HG03175 (cell line): ENCODE measurements around the gene CHAC1.
"Not testable (repeated sequence)": the region's sequence is repeated elsewhere in the genome, so short reads cannot be mapped to it uniquely, and the experiment has no call there.

Experiments used
- ATAC-seq: cut with Tn5 transposase; IDR thresholded peaks from one replicate; pipeline ENCODE4 v1.9.1; 2021; ENCODE audit warnings: mild to moderate bottlenecking, moderate library complexity; ENCODE audit not compliant: unreplicated experiment

Gene CHAC1

DNA sequence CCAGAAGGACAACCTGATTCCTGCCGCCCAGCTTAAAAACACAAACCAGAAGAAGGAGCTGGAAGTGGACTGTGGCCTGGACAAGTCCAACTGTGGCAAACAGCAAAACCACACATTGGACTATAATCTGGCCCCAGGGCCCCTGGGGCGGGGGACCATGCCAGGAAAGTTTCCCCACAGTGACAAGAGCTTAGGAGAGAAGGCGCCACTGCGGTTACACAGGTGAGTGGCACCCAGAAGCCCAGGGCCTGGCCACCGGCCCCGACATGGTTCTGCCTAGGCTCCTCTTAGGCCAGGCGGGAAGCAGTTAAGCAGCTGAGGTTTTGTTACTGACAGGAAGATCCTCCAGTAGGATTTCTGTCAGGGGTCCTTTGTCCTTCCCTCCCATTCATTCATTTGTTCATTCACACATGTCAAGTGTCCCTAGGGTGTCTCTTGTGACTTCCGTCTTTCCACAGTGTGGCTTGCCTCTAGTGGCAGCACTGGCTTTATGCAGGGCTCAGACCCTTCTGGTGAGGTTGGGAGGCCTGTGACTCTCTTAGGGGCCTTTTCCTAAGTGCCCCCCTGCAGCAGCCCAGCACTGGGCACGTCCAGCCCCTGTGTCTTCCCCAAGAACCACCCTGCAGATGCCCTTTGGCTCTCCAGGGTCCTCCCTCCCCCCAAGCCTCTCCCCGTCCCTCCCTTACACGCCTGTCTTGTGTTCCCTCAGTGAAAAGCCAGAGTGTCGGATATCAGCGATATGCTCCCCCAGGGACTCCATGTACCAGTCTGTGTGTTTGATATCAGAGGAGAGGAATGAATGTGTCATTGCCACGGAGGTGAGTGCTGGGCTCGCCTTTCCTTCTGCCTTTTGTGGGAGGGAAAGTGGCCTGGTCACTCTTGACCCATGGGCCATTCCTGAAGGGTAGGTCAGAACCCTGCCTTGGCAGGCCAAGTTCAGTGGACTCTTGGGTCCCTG is 16.3 kb upstream of the CHAC1 start:
- ATAC-seq: no peak

DNA sequence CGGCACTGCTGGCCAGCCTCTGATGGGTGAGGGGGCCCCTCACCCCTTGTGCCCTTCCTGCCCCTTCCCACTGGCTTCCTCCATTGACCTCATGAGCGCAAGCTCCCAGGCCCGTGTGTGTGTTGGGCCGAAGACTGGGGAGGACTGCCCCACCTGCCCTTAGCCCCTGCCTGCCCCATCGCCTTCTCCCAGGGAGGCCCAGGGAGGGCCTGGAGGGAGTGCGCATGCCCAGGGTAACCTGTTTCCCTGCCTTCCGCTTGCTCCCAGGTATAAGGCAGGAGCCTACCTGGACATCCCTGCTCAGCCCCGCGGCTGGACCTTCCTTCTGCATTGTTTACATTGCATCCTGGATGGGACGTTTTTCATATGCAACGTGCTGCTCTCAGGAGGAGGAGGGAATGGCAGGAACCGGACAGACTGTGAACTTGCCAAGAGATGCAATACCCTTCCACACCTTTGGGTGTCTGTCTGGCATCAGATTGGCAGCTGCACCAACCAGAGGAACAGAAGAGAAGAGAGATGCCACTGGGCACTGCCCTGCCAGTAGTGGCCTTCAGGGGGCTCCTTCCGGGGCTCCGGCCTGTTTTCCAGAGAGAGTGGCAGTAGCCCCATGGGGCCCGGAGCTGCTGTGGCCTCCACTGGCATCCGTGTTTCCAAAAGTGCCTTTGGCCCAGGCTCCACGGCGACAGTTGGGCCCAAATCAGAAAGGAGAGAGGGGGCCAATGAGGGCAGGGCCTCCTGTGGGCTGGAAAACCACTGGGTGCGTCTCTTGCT is 15.3 kb upstream of the CHAC1 start:
- ATAC-seq: no peak

DNA sequence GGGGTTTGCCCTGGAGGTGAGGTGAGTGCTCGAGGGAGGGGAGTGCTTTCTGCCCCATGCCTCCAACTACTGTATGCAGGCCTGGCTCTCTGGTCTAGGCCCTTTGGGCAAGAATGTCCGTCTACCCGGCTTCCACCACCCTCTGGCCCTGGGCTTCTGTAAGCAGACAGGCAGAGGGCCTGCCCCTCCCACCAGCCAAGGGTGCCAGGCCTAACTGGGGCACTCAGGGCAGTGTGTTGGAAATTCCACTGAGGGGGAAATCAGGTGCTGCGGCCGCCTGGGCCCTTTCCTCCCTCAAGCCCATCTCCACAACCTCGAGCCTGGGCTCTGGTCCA is 14.8 kb upstream of the CHAC1 start:
- no peak for ATAC-seq

DNA sequence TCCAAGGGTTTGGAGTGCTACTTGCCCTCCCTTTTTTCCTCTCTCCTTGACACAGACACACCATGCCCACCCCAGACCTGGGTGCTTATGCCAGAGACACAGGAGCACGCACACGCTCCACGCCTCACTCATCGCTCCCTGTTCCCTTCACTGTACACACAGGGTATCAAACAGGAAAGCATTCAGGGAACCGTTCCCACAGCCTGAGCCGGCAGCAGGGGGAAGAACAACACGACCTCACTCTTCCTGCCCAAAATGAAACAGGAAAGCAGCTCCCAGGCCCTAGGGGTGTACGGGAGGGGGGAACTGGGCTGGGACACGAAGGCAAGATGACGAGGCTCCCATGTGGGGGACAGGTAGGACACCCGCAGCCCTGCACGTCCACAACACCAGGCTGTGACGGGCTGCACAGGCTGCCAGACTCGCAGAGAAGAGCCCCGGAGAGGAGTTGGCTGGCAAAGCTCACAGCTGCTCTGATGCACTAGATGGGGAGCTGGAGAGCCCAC is 12.9 kb upstream of the CHAC1 start:
- no peak for ATAC-seq

DNA sequence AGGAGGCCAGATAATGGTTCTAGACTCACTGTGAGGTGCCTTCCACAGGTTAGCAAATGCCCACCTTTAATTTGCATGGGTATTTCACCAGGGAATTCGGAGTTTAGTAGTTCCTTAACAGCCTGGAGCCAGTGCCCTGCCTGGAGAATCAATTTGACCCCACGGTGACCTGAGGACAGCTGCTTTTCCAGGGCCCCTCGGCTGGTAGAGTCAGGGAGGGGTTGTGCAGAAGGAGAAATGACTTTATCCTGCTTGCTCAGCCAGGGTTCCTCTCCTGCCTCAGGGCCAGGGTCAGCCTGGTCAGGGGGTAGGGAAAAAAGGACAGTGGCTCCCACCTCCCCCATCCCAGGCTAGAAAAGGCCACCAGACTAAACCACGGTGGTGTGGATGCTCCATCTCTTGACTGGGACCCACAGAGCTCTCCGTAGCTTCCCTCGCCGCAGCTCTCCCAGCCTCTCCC is 12.2 kb upstream of the CHAC1 start:
- no peak for ATAC-seq

DNA sequence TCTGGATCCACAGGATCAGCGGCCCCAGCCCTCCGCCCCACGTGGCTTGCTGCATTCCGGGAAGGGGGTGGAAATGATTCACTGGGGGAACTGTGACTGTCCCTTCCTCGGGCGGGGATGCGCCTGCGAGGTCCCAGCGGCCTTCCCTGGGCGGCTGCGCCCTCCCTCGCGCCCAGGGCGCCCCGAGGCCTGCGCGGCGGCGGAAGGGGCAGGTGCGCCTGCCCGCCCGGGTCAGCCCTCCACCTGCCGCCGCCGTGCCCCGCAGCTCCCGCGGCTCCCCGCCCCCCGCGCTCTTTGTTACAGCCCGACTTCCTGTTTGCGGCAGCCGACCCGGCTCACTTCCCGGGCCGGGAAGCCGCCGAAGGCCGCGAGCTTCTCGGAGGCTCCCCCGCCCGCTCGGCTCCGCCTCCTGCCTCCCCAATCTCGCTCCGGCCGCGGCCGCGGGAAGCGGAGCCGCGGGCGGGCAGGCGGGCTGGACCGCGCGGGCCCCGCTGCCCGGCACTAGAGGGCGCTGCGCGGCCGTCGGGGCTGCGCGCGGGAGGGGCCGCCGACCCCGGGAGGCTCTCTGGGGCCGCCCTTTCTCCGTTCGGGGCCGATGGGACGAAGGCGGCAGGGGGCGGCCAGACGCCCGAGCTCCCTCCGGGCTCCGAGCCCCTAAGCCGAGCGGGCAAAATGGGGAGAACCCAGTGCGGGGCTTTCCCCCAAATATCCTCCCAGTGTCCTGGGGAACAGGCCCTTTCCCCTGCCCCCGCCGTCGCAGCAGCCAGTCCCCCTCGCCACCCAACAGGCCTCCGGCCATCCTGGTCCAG is 11.5 kb upstream of the CHAC1 start:
- ATAC-seq: peak; percentile 72

DNA sequence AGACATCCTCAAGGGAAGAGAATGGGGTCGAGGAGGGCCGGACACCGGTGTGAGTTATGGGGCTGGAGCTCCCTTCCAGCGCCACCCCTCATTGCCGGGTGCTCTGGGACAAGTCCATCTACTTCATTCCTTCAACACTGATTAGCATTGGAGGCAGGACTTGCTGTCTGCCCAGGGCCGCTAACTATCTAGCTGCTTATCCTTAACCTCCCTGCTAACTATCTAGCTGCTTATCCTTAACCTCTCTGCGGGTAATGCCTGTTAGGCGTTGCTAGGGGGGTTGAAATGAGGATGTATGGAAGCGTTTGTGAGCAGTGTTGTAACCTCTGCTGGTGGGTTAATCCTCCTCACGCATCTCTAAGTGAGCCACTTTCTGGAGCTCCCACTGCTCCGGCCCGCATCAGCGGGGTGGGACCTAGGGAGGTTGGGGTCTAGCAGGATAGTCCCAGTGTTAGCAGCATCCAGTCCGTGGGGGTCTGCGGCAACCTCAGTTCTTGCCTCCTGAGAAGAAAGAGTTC is 10.9 kb upstream of the CHAC1 start:
- no peak for ATAC-seq

DNA sequence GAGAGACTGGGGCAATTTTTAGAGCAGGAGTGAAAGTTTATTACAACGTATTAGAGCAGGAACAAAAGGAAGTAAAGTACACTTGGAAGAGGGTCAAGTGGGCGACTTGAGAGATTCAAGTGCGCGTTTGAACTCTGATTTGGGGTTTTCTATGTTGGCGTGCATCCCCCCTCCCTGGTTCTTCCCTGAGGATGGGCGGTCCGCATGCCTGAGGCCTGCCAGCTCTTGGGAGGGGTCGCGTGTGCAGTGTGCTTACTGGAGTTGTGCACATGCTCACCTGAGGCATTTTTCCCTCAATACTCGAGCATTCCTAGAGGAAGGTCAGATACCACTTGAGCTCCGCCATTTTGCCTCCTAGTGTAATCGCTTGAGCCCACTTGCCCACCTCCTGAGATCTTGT is 10.4 kb upstream of the CHAC1 start:
- ATAC-seq: no peak

DNA sequence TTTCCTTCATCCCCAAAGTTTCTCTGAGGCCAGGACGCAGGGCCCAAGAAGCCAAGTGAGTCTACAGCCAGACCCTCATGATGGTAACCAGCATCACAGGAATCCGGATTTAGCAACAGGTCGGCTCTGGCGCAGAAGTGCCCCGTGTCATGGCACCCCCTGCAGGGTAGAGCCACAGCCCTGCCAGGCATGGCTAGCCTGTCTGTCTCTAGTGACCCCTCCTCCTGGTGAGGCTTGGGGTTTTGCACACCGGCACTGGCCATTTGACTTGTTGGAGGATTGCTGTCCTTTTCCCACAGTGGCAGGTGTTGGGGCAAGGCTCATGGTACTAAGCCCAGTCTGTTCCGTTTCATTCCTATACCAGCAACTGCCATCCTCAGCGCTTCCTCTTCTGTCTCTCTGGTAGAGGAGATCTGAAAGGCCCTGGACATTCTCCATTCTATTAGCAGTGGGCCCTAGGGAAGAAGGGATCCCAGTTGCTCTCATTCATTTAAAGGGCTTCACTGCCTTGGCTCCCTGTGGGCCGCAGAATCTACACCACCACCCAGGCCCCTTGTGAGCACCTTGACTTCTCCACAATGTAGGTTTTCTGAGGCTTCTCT is 9.4 kb upstream of the CHAC1 start:
- ATAC-seq: no peak

DNA sequence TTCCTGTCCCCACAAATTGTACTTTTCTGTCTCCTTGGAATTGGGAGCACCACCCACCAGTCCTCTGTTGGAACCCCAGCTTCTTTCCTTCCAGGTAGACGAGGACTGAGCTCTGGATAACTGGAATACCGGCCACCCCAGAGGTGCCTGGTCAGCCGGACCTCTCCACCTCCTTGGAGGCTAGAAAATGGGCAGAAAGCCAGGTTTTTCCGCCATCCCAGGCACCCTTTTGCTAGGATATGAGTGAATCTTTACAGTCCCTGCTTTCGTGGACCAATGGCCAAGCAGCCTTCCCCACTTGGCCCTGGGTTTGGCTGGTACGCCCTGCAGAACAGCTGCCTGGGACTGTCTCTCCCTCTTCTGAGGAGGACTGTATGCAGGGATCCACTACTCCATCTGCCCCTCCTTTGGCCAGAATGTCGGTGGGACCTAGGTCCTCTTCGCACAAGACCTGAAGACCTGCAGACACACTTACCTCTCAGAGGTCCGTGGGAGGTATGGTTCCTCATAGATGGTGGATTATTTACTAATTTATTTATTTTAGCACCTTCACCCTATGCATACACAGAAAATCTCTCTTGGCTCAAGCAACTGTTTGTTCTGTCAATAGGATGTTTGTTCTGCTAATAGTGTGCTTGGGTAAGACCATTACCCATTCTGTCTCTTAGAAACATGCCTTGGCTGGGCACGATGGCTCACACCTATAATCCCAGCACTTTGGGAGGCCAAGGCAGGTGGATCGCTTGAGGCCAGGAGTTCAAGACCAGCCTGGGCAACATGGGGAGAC is 8.6 kb upstream of the CHAC1 start:
- ATAC-seq: no peak

DNA sequence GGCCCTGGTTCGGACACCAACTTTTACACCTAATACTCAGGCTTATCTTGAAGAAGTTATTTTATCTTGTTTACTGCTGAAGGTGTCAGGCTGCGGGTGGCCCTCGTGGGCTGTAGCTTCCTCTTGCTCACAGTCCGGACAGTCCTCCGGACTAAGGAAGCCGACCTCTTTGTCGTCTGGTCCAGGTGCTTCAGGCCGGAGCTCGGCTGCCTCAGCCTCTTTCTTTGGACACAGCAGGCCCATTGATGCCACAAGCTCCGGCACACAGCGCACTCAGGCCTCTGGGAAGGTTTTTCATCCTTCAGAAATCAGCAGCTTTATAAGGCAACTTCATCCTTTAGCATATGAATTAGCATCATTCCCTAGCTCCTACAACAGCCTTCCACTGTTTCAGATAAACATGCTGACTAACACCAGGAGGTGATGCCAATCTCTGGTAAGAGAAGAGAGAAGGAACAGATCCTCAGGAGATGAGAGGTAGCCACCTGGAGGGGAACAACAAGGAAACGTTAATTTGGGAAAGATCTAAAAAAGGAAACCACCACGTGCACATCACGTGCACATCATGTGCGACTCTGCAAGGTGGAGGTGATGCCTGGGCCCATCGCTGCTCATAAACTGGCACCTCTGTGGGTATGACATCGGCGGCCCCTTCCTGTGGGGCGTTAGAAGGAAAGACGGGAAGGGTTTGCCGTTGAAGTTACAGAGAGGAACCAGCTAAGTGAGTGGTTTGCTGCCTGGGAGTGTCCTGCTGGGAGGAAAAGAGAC is 4.4 kb upstream of the CHAC1 start:
- ATAC-seq: no peak

DNA sequence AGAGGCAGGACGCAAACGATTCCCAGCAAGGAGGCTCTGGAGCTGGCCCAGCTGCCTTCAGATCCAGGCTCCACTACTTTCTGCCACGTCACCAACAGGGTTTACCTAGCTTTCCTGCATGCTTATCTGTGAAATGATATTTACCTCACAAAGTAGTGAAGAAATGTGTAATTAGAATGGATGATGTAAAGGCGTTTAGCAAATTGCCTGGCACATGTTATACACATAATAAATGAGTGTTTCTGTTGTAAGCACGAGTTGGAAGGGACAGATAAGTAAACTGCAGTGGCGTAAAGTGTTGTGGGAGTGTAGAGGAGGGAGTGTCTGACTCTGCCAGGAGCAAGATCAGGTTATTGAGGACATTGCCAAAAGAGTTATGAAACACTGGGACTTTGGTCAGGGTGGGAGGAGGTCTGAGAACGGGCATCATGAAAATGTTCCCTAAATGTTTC is 3.5 kb upstream of the CHAC1 start:
- no peak for ATAC-seq

DNA sequence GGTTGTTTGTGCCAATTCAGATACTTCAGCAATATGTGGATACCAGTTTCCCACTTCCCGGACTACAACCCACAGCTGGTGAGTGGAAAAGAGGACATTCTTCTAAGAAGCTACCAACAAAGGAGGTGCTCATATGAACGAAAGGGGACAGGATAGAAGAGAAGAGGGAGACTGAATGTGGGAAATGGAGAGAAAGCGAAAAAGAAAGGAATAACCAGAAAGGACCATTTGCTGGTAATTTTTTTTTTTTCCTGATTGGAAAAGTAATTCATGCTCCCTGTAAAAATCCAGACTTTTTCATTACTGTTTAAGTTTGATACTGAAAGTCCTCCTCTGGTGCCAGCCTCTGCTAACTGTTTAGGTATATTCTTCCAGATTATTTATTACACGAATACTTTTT is 1.5 kb upstream of the CHAC1 start:
- ATAC-seq: no peak

DNA sequence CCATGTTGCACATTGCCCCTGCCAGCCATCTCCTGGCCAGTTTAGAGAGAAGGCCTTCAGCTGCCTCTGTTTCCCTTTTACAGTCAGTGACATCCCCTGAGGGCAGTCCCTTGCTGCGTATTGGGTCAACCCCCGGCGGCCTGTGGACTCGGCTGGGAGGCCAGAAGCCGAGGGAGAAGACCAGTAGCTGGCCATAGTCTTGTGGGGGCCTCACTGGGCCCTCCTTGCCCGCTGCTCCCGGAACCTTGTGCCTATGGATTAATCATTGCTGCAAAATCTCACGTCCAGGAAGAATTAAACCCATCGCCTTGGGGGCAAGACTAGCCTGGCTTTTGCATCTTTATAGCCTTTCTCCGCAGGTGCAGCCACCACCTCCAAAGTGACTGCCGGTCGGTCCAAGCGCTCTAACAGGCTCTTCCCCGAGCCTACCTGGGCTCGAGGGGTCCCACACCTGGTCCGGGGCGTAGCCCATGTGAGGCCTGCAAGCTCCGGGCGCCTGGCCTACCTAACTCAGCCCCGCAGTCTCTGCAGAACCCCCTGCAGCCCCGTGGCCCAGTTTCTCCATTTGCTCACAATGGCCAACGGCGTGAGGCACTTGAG is 870 bp upstream of the CHAC1 start:
- ATAC-seq: peak; percentile 2

DNA sequence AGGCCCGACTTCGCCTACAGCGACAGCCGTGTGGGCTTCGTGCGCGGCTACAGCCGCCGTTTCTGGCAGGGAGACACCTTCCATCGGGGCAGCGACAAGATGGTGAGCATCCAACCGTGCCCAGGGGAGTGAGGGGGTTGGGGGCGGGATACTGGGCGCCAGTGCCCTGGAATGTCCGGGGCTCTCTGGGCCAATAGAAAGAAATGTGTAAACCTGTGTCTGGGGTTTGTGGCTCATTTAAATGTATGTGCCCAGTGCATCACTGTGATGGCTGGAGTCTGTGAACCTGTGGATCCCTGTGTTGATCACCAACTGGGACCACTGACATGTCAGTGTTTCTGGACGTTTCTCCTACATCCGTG is 423 bp downstream of the CHAC1 start:
- peak; percentile 6 for ATAC-seq

DNA sequence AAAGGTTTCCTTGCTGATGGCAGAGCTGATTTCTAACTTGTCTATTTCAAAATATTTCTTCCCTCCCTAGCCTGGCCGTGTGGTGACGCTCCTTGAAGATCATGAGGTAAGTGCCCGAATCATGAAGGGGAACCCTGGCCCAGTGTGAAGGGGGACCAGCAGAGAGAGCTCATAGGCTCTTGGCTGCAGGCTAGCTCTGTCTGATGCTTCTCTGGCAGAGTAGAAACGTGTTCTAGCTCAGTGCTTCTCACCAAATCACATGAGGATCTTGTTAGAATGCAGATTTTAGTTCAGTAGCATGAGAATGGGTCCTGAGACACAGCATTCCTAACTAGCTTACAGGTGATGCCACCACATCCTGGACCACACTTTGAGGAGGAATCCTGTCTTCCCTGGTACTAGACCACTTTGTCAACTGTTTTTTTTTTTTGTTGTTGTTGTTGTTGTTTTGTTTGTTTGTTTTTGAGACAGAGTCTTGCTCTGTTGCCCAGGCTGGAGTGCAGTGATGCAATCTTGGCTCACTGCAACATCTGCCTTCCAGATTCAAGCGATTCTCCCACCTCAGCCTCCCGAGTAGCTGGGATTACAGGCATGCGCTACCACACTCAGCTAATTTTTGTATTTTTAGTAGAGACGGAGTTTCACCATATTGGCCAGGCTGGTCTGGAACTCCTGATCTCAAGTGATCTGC is 1.0 kb downstream of the CHAC1 start:
- ATAC-seq: not testable (repeated sequence)

DNA sequence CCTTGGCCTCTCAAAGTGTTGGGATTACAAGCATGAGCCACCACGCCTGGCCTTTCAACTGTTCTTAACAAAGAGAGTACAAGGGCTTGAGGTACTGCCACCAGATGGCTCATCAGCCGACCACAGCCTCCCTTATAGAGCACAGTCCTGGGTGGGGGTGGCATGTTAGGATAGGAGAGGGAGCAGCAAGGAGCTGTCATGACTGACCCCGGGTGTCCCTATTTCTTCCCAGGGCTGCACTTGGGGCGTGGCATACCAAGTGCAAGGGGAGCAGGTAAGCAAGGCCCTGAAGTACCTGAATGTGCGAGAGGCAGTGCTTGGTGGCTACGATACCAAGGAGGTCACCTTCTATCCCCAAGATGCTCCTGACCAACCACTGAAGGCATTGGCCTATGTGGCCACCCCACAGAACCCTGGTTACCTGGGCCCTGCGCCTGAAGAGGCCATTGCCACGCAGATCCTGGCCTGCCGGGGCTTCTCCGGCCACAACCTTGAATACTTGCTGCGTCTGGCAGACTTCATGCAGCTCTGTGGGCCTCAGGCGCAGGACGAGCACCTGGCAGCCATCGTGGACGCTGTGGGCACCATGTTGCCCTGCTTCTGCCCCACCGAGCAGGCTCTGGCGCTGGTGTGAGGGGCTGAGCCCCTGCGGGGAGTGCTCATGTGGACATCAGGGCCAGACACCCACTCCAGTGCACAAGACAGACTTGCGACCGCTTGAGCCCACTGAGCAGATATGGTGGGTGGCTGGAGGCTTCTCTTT is 2.1 kb downstream of the CHAC1 start:
- ATAC-seq: no peak
